Esophagus squamous epithelium (tissue), 4 donors: Measurements from ENCODE around the gene STK25.

ENCODE experiments used
- POLR2A ChIP-seq, 4 donors: fragments of 450-650 bp; IDR thresholded peaks; one replicate each; pipeline ENCODE4 v1.6.1; 2017; ENCODE audit warnings: antibody characterized with exemption in 4 of 4, mild to moderate bottlenecking in 4 of 4, moderate library complexity in 3 of 4
- TF ChIP-seq, protein P1 (sequence below), 6 experiments: fragments of 450-650 bp in 4 of 6; fragments of 200-600 bp in 2 of 6; sonication (generic) in 2 of 6; IDR thresholded peaks; one replicate each; pipeline ENCODE4 v1.5.1; 2016 to 2019; ENCODE audit warnings: antibody characterized with exemption in 6 of 6, mild to moderate bottlenecking in 4 of 6, moderate library complexity in 4 of 6

DNA sequence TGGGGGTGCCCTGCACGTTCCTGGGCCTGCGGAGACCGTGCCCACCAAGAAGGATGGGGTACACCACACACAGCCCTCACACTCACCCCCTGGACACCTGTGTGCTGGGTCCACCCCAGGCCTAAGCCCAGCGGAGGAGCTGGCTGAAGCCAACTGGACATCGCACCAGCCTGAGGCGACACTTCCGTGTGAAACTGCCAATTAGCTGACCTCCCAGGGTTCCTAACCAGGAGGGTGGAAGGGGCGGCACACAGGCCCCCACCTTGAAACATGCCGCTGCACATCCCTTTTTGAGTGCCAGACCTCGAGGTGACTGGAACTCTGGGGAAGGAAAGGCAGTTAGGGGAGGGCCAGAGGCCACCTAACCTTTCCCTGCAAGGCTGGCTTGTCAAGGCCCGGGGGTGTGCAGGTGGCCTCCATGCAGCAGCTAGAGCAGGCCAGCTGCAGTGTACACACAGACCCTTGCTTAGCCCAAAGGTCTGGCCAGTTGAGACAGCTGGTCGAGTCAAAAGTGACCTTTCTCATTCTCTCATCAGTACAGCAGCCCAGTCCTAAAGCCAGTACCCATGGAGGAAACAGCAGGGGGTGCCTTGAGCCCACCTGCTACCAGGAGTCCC lies 4.5 kb downstream of the STK25 start:
- TF ChIP-seq, protein P1, sequence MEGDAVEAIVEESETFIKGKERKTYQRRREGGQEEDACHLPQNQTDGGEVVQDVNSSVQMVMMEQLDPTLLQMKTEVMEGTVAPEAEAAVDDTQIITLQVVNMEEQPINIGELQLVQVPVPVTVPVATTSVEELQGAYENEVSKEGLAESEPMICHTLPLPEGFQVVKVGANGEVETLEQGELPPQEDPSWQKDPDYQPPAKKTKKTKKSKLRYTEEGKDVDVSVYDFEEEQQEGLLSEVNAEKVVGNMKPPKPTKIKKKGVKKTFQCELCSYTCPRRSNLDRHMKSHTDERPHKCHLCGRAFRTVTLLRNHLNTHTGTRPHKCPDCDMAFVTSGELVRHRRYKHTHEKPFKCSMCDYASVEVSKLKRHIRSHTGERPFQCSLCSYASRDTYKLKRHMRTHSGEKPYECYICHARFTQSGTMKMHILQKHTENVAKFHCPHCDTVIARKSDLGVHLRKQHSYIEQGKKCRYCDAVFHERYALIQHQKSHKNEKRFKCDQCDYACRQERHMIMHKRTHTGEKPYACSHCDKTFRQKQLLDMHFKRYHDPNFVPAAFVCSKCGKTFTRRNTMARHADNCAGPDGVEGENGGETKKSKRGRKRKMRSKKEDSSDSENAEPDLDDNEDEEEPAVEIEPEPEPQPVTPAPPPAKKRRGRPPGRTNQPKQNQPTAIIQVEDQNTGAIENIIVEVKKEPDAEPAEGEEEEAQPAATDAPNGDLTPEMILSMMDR (IDR thresholded peaks at IDR 0.05) = no peak
- TF ChIP-seq POLR2A (IDR thresholded peaks at IDR 0.05) = no peak
